ENCODE measurements around the gene ADAM29. TPM values are rescaled to one million over a fixed set of nuclear protein-coding genes. Genes with fewer than 3 reads are reported as not detected.

Gene ADAM29
- total RNA-seq, 2 donors from 2014 or later = not detected

- Histone ChIP-seq H3K4me3 (no peak overlapping the region), H3K4me1 (no peaks in the 10 kb centered on the region), H3K27ac (no peak overlapping the region), H3K36me3 (no peaks in the 10 kb centered on the region), H3K9me3 (peaks cover 0 to 8% of the 10 kb centered on the region in 2 donors), H3K27me3 (no peaks in the 10 kb centered on the region)
- no peak for DNase-seq (ENCODE audit: low spot score)
- TF ChIP-seq CTCF (IDR thresholded peaks at IDR 0.05) = no peak
Measured at GRCh38 chr4:174912919-174913543, 5.1 kb upstream of the ADAM29 start.

DNA sequence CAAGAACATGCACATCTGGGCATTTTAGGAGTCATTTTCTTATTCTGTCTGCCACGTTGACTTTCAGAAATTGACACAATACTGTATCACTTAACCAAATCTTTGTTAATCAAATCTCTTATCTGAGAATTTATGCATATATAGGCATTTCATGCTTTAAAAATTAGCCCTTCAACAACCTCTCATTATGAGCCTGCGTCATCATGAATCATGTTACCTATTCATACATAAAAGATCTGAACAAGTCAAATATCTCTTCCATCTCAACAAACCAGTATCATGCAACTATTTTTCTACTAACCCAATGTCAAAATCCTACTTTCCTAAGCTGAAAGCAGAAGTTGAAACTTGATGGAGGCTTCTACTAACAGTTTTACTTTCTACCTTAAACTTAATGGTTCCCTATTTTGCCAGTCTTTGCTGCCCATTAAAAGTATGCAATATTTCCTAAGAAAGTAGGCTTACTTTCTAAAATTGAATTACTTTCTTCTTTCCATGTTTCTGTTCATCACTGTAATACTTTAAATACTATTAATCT is 1.8 kb downstream of the ADAM29 start:
- Histone ChIP-seq H3K4me1 (no peaks in the 10 kb centered on the region), H3K36me3 (no peaks in the 10 kb centered on the region), H3K9me3 (no peaks in the 10 kb centered on the region), H3K4me3 (no peak overlapping the region), H3K27ac (no peak overlapping the region), H3K27me3 (no peaks in the 10 kb centered on the region)
- TF ChIP-seq CTCF (IDR thresholded peaks at IDR 0.05) = no peak
- DNase-seq (ENCODE audit: low spot score) = no peak

- Histone ChIP-seq H3K27me3 (no peaks in the 10 kb centered on the region), H3K4me1 (no peaks in the 10 kb centered on the region), H3K9me3 (no peaks in the 10 kb centered on the region), H3K4me3 (no peak overlapping the region), H3K36me3 (no peaks in the 10 kb centered on the region), H3K27ac (no peak overlapping the region)
- TF ChIP-seq CTCF (IDR thresholded peaks at IDR 0.05) = no peak
- DNase-seq (ENCODE audit: low spot score) = no peak
Measured at GRCh38 chr4:174926958-174927357, 8.8 kb downstream of the ADAM29 start.

DNA sequence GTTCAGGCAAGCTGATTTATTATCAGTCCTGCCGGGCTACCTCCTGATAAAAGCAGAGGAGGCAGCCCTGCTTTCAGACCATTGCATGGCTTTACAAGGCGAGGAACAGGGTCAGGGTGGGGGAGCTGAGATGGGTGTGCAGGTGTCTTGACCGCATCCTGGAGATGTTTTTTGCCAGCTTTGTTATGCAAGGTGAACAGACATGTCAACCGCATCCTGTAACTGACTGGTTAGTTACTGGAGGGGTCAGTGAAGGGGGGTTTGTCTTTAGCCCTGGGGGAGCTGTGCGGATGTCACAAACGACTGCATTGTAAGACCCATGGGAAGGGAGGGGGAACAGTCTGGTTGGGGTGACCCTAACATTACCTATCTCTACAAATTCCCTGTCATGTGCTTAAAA is 10.0 kb downstream of the ADAM29 start:
- Histone ChIP-seq H3K4me1 (no peaks in the 10 kb centered on the region), H3K9me3 (no peaks in the 10 kb centered on the region), H3K27ac (no peak overlapping the region), H3K4me3 (no peak overlapping the region), H3K27me3 (no peaks in the 10 kb centered on the region), H3K36me3 (no peaks in the 10 kb centered on the region)
- DNase-seq (ENCODE audit: low spot score) = no peak
- TF ChIP-seq CTCF (IDR thresholded peaks at IDR 0.05) = no peak

- no peak for DNase-seq (ENCODE audit: low spot score)
- Histone ChIP-seq H3K4me3 (no peak overlapping the region), H3K27ac (no peak overlapping the region), H3K36me3 (no peaks in the 10 kb centered on the region), H3K9me3 (no peaks in the 10 kb centered on the region), H3K27me3 (no peaks in the 10 kb centered on the region), H3K4me1 (no peaks in the 10 kb centered on the region)
- TF ChIP-seq CTCF (IDR thresholded peaks at IDR 0.05) = no peak
Measured at GRCh38 chr4:174928575-174929253, 10.6 kb downstream of the ADAM29 start.
